Measurements from ENCODE around the gene CDC42EP2.

CDC42EP2 gene

GRCh38 chr11:65279279-65279678 is 35.4 kb upstream of the CDC42EP2 start:
- no peak for DNase-seq (ENCODE audit: low read depth, low spot score)
- peaks cover 86% of the 10 kb centered on the region for H3K36me3 ChIP-seq (ENCODE audit: insufficient read depth, insufficient read length, low read length)
- no peak overlapping the region for H3K9ac ChIP-seq (ENCODE audit: insufficient read length, low read depth)
- TF ChIP-seq SUZ12 (IDR thresholded peaks at IDR 0.05; ENCODE audit: extremely low read depth, insufficient read depth, insufficient read length) (no peak), ZNF274 (IDR thresholded peaks at IDR 0.05; ENCODE audit: low read depth, low read length) (no peak), YY1 (IDR thresholded peaks at IDR 0.05; ENCODE audit: insufficient read depth, insufficient read length) (no peak)
- H3K4me1 ChIP-seq (ENCODE audit: insufficient read depth, insufficient read length), result no peaks in the 10 kb centered on the region
- no peaks in the 10 kb centered on the region for H3K9me3 ChIP-seq (ENCODE audit: insufficient read depth, low read length)
- H3K27me3 ChIP-seq (ENCODE audit: insufficient read depth, insufficient read length), result no peaks in the 10 kb centered on the region
- H3K4me3 ChIP-seq (ENCODE audit: insufficient read length, low read depth), result no peak overlapping the region

GRCh38 chr11:65279741-65280440 is 34.8 kb upstream of the CDC42EP2 start:
- H3K4me3 ChIP-seq (ENCODE audit: insufficient read length, low read depth), result no peak overlapping the region
- H3K27me3 ChIP-seq (ENCODE audit: insufficient read depth, insufficient read length), result no peaks in the 10 kb centered on the region
- no peak overlapping the region for H3K9ac ChIP-seq (ENCODE audit: insufficient read length, low read depth)
- no peaks in the 10 kb centered on the region for H3K9me3 ChIP-seq (ENCODE audit: insufficient read depth, low read length)
- H3K36me3 ChIP-seq (ENCODE audit: insufficient read depth, insufficient read length, low read length), result peaks cover 92% of the 10 kb centered on the region
- no peak for TF ChIP-seq YY1 (IDR thresholded peaks at IDR 0.05; ENCODE audit: insufficient read depth, insufficient read length)
- TF ChIP-seq SUZ12 (IDR thresholded peaks at IDR 0.05; ENCODE audit: extremely low read depth, insufficient read depth, insufficient read length), result no peak
- no peak for TF ChIP-seq ZNF274 (IDR thresholded peaks at IDR 0.05; ENCODE audit: low read depth, low read length)
- DNase-seq (ENCODE audit: low read depth, low spot score), result no peak
- no peaks in the 10 kb centered on the region for H3K4me1 ChIP-seq (ENCODE audit: insufficient read depth, insufficient read length)

- no peak overlapping the region for H3K9ac ChIP-seq (ENCODE audit: insufficient read length, low read depth)
- no peak for TF ChIP-seq YY1 (IDR thresholded peaks at IDR 0.05; ENCODE audit: insufficient read depth, insufficient read length)
- TF ChIP-seq ZNF274 (IDR thresholded peaks at IDR 0.05; ENCODE audit: low read depth, low read length), result no peak
- no peak for TF ChIP-seq SUZ12 (IDR thresholded peaks at IDR 0.05; ENCODE audit: extremely low read depth, insufficient read depth, insufficient read length)
- peaks cover 100% of the 10 kb centered on the region for H3K36me3 ChIP-seq (ENCODE audit: insufficient read depth, insufficient read length, low read length)
Observed at GRCh38 chr11:65280646-65281045, 34.0 kb upstream of the CDC42EP2 start.

DNA sequence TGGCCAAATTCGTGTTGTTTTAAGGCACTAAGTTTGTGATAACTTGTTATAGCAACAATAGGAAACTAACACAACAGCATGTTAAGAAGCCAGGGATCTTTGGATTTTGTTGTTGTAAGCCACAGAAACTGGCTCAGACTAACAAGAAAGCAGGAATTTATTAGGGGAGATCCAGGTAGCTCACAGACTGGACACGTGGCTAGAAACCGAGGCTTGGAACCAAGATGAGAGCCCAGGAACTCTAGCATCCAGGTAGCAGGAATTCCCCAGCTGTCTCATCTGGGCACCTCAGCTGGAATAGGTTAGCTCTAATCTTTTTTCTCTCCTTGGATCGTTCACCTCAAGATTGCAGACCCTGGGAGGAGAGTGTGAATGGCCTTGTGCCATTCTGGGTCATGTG is 28.0 kb upstream of the CDC42EP2 start:
- no peak for DNase-seq (ENCODE audit: low read depth, low spot score)
- peaks cover 96% of the 10 kb centered on the region for H3K36me3 ChIP-seq (ENCODE audit: insufficient read depth, insufficient read length, low read length)
- no peak for TF ChIP-seq YY1 (IDR thresholded peaks at IDR 0.05; ENCODE audit: insufficient read depth, insufficient read length)
- no peak for TF ChIP-seq ZNF274 (IDR thresholded peaks at IDR 0.05; ENCODE audit: low read depth, low read length)
- no peak for TF ChIP-seq SUZ12 (IDR thresholded peaks at IDR 0.05; ENCODE audit: extremely low read depth, insufficient read depth, insufficient read length)
- no peaks in the 10 kb centered on the region for H3K27me3 ChIP-seq (ENCODE audit: insufficient read depth, insufficient read length)
- H3K9ac ChIP-seq (ENCODE audit: insufficient read length, low read depth), result no peak overlapping the region
- peaks cover 10% of the 10 kb centered on the region for H3K4me1 ChIP-seq (ENCODE audit: insufficient read depth, insufficient read length)
- no peak overlapping the region for H3K4me3 ChIP-seq (ENCODE audit: insufficient read length, low read depth)
- H3K9me3 ChIP-seq (ENCODE audit: insufficient read depth, low read length), result no peaks in the 10 kb centered on the region

More at GRCh38 chr11:65280646-65281045, 34.0 kb upstream of the CDC42EP2 start:
- Histone ChIP-seq H3K4me1 (ENCODE audit: insufficient read depth, insufficient read length) (no peaks in the 10 kb centered on the region), H3K9me3 (ENCODE audit: insufficient read depth, low read length) (no peaks in the 10 kb centered on the region), H3K27me3 (ENCODE audit: insufficient read depth, insufficient read length) (no peaks in the 10 kb centered on the region), H3K4me3 (ENCODE audit: insufficient read length, low read depth) (no peak overlapping the region)
- no peak for DNase-seq (ENCODE audit: low read depth, low spot score)

- Histone ChIP-seq H3K27me3 (ENCODE audit: insufficient read depth, insufficient read length) (no peaks in the 10 kb centered on the region), H3K9ac (ENCODE audit: insufficient read length, low read depth) (no peak overlapping the region), H3K4me1 (ENCODE audit: insufficient read depth, insufficient read length) (peaks cover 10% of the 10 kb centered on the region), H3K4me3 (ENCODE audit: insufficient read length, low read depth) (no peak overlapping the region), H3K9me3 (ENCODE audit: insufficient read depth, low read length) (no peaks in the 10 kb centered on the region), H3K36me3 (ENCODE audit: insufficient read depth, insufficient read length, low read length) (peaks cover 90% of the 10 kb centered on the region)
- DNase-seq (ENCODE audit: low read depth, low spot score), result no peak
- TF ChIP-seq YY1 (IDR thresholded peaks at IDR 0.05; ENCODE audit: insufficient read depth, insufficient read length) (no peak), ZNF274 (IDR thresholded peaks at IDR 0.05; ENCODE audit: low read depth, low read length) (no peak), SUZ12 (IDR thresholded peaks at IDR 0.05; ENCODE audit: extremely low read depth, insufficient read depth, insufficient read length) (no peak)
Observed at GRCh38 chr11:65287601-65288000, 27.1 kb upstream of the CDC42EP2 start.

- Histone ChIP-seq H3K4me3 (ENCODE audit: insufficient read length, low read depth) (no peak overlapping the region), H3K9ac (ENCODE audit: insufficient read length, low read depth) (no peak overlapping the region), H3K9me3 (ENCODE audit: insufficient read depth, low read length) (no peaks in the 10 kb centered on the region), H3K4me1 (ENCODE audit: insufficient read depth, insufficient read length) (peaks cover 12% of the 10 kb centered on the region), H3K27me3 (ENCODE audit: insufficient read depth, insufficient read length) (no peaks in the 10 kb centered on the region), H3K36me3 (ENCODE audit: insufficient read depth, insufficient read length, low read length) (peaks cover 90% of the 10 kb centered on the region)
- TF ChIP-seq SUZ12 (IDR thresholded peaks at IDR 0.05; ENCODE audit: extremely low read depth, insufficient read depth, insufficient read length) (no peak), ZNF274 (IDR thresholded peaks at IDR 0.05; ENCODE audit: low read depth, low read length) (no peak), YY1 (IDR thresholded peaks at IDR 0.05; ENCODE audit: insufficient read depth, insufficient read length) (no peak)
- DNase-seq (ENCODE audit: low read depth, low spot score), result no peak
Observed at GRCh38 chr11:65288706-65289536, 25.7 kb upstream of the CDC42EP2 start.
